HG02981 (cell line): ENCODE data around the gene CZIB.

ENCODE experiments used
- ATAC-seq: cut with Tn5 transposase; IDR thresholded peaks from one replicate; pipeline ENCODE4 v1.9.1; 2021; ENCODE audit warnings: mild to moderate bottlenecking, moderate library complexity; ENCODE audit not compliant: unreplicated experiment

Gene CZIB

DNA sequence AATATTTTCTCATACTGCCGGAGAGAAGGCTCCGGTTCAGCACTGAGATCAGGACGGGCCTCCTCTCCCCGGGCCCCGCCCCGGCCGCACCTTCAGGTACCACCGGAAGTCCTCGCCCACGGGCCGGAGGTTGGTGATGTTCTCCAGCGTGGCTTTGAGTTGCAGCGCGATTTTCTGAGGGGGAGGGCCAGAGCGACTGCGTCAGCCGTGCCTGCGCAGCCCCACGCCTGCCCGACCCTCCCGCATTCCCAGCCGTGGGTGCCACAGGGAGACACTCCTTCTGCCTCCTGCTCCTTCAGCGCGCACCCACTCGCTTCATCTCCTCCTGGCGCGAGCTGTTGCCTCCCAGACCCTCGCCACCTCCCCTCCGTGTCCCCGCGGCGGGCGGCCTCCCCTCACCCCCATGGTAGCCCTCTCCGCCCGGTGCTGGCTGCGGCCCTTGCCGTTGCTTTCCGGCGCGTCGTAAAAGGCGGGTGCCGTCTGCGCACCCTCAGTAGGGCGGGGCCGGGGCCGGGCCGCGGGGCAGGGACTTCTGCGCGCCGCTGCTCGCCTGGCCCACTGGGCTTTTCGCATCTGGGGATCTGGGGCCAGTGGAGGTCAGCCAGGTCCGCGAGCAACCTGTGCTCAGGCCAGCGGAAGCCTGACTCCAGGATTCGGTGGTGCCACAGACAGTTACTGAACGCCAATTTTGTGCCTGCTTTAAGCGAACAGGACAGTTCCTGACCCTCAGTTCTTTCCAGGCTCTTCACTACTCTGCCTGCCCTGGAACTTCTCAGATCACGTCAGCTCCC, at the start of gene CZIB:
CZIB (minus strand) TSS at position 464 of the 791 bp plus-strand sequence; CDS start at position 405, 59 bp downstream.
- peak; percentile 92 for ATAC-seq

DNA sequence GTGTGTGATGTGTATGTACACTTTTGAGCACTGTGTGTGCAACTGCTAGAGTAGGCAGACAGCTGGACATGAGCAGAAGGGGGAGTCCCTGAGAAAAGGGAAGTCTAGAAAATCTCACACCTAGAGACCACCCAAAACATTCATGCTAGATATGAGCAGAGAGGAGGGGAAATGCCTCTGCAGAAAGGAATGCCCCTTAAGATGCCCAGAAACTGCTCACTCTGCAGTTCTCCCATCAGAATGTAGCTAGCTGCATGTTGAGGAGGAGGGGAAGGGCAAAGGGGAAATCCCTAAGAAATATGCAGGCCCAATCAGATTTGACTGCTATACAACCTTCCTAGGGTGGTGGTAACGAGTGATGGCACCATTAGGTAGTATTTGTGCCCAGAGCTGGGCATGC, 49.7 kb upstream of the CZIB start:
- ATAC-seq: no peak

DNA sequence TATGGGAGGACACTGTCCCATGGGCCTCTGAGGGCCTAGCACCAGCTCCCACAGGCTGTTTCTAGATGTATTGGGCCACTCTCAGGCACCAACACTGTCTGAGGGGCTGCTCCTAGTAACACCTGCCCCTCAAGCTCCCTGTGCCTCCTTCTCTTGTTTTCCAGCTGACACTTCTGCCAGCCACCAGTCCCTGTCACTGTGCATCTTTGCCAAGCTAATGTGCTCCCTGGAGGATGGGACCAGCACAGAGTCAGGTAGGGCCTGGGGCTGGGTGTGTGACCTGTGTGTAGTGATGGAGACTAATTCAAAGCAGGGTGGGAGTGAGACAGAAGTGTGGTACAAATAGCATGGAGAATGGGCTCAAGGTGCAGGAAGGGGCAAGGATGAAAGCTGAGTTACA, 47.3 kb upstream of the CZIB start:
- no peak for ATAC-seq

DNA sequence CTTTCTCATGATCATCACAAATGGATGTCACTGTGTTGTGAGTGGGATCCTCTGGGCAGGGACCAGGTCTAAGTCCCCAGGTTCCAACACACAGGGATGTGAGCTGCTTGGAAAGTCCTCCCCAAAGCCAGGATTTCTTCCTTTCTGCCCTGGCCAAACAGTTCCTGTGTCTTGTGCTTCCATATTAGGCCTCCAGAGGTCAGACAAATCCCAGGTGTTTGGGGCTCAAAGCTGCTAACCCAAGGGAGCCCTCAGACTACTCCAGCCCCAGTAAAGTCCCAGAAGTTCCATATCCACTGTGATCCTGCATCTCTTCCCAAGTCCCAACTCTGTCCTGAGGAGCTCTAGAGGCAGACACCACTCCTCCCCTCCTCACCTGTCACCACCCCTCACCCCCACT, 45.6 kb upstream of the CZIB start:
- no peak for ATAC-seq

DNA sequence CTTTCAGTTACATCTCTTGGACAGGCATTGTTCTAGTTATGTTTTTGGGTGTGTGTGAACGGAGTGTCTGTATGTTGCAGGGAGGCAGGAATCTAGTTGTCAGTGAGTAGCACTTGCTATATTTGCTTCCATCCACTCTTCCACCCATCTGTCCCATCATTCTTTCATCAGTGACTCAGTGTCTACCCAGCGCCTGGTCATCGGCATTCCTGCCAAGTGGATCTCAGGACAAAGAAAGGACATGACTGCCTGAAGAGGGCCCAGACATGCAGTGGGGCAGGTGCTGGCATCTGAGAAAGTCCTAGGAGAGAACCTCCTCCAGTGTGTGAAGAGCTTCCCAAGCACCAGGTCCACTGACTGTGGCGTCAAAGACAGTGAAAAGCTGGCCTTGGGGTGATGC, 45.1 kb upstream of the CZIB start:
- ATAC-seq: no peak

DNA sequence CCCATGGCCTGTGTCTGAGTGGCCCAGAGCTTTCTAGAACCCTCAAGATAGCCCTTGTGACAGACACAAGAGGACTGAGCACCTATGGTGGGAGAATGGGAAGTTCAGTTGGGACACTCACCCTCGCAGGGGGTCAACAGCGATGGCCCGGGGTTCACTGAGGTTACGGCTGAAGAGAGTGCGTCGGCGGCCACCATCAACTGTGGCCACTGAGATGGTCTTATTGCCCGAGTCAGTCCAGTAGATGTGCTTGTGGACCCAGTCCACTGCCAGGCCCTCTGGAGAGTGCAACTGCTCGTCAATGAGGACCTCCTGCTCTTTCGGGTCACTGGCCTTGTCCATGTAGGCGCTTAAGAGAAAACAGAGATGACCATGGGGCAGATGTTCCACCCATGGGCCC, 43.6 kb upstream of the CZIB start:
- ATAC-seq: no peak

DNA sequence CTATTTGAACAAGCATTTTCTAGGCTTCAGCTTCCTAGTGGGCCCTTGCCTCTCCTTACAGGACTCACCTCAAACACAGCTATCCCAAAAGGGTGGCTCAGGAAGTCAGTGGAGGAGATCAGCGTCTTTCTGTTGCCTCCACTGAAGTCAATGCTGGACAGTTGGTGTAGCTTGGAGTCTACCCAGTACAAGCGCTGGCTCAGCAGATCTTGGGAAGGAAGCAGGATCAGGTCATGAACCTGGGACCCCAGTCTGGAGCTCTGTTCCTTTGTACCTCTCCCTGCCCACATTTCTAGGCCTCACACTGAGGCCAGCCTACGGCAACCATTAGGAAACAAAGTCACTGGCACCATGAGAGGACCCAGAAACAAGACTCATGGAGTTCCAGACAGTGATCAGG, 41.6 kb upstream of the CZIB start:
- no peak for ATAC-seq

DNA sequence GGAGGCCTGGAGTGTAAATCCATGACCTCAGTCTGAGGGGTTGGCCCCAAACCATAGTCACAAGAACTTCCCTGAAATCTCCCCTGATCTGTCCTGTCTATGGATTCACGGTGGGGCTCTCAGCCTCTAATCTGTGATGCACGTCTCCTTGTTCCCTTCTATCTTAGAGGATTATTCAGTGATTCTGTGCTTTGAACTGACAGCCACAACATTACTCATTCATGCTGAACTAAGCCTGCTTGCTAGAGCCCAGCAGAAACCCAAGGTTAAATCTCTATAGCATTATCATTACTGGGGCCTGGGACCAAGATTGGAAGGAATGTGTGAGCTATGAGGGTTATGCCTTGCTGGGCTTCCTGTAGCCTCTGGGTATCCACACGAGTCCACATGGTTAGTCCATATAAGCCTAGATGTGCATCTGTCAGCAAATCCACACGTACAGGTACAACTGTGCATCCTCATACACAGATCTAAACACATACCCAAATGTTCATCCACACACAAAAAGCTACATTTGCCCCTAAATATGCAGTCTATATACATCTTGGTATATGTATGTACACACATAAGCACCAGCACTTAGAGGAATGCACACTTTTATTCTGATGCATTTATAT, 40.3 kb upstream of the CZIB start:
- no peak for ATAC-seq

DNA sequence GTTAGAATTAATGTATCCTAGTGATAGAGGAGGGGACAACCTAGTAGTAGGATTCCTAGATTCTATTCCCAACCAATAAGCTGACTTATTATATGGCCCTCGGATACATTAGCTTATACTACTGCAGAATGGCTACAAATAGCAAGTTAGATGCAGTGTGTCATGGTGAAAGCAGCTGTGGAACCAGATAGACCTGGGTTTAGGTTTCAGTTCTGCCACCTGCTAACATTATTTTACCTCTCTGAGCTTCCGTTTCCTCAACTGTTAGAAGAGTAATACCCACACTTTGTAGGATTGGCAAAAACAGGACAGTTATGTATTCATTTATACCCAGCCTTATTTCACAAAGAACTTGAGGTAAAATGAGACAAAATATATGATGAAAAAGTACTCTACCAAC, 39.5 kb upstream of the CZIB start:
- ATAC-seq: peak; percentile 76

DNA sequence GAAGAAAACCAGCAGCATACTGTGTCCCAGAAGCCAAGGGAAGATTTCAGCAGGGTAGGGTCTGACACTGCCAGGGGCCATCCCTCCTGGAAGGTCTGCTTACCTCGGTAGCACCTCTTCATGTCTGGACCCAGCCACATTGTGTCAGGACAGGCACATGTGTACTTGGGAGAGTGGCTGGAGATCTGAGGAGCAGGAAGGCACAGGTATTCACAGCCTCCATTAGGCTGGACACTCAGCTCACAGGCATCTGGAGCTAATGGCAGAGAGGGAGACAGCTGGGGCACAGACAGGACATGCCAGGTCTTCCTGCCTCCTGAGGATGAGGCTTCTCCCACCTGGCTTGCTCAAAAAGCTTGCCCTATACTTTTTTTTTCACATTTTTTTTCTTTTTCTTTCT, 37.8 kb upstream of the CZIB start:
- no peak for ATAC-seq

DNA sequence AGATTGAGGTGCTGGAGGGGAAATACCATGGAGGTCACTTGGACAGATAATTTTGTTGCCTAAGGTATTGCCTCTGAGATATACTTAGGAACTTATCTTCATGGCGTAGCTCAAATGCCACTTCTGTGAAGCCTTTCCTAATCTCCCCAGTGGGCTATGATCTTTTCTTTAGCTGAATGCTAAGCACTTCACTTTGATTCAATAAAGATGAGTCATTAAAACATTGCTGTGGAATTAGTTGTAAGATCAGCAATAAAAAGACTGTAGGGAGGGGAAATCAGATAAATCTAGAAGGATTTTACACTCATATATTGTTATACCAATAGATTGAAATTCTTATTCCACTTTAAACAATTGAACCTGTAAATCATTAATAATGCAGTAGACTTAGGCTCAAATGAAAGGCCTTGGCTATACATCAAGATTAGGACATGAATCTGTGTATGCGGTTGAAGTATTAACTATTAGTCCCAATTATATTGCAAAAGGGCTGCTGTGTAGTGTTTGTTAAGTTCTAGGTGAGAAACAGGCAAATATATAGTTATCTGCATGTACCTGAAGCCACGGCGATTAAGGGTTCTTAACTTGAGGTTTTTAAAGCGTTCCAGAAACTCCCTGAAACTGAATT, 37.1 kb upstream of the CZIB start:
- ATAC-seq: no peak

DNA sequence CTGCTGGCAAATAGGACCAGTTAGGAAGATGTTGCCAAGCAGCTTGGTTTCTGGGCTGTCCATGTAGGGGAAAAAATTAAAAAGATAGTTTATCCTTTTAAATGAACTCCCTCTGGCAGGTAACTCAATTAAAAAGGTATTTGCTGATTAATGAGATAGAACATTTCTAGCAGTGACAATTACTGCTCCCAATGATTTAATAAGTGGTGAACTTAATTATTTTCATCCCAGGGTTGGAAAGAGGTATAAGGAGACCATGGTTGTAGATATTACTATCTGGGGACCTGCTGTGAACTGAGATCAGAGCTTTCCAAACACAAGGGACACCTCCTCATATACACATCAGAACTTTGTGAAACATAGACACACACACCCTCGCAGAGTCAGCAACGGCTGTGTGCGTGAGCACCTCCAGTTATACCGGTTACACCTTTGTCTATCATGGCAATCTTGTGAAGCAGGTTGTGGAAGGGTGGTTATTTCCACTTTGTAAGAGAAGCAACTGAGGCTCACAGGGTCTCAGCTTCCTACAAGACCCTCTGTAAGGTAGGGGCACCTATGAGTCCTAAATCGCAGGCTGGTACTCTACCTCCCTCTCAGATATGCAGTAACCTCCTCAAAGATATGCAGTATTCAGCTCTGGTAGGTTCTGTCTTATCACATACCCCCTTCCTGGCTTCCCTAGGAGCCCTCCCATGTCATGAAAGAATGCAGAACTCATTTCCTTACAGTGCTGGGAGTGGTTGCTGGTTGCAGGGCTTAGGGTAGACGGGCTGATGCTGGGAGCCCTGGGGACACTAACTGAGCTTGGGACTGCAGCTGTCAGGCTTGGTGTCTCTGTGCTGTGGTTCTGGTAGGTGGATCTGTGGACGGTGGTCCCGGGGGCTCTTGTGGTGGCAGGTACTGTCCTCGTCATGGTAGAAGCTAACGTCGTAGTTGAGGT, 36.3 kb upstream of the CZIB start:
- no peak for ATAC-seq

DNA sequence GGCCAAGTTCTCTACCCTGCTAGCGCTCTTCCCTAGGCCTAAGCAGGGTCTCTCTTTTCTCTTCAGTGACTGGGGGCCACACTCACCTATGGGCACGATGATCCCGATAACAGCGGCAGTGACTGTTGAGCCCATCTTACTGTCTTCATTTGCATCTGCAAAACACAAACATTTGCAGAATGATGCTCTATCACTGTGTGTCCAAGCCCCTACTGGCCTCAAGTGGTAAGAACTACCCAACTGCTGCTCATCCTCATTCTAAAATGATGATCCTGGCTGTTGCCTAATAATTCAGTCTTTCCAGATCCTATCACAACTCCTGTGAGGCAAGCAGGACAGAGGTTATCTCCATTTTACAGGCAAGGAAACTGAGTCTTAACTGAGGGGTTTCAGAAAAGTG, 34.6 kb upstream of the CZIB start:
- ATAC-seq: no peak

DNA sequence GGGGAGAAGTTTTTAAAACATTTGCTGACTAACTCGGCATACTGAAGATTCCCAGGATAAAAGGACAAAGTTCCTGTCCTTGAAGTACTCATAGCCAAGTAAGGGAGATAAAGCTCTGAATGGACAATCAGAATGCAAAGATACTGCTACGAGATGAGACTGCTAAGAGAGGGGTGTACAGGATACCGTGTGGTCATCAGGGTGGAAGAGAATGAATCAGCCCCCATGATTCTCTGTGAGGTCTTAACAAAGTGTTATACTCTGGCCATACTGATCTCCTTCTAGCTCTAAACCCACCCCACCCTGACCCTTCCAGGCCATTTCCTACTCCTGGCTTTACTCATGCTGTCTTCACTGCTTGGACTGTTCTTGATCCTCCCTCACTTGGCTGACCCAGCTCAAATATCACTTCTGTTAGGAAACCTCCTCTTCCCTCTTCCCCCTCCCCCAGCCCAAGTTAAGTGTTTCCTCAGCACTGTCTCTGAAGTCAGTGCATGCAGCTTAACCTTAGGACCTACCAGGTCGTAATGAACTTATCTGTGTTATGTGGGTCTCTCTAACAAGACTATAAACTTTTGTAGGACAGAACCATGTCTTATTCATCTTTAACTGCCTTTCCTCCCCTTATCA, 33.7 kb upstream of the CZIB start:
- ATAC-seq: no peak

DNA sequence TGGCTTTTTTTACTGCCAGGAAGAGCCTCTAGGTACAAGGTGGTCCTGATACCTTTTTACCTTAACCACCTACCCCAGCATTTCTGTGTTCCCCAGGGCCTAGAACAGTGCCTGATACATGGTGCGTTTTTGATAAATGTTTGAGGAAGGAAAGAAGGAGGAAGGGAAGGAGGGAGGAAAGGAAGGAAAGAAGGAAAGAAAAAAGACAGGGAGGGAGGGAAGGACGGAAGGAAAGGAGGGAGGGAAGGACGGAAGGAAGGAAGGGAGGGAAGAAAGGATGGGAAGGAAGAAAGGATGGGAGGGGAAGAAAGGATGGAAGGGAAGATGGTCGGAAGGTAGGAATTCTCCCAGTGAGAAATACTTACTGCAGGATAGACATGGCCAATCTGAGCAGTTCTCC, 29.9 kb upstream of the CZIB start:
- no peak for ATAC-seq

DNA sequence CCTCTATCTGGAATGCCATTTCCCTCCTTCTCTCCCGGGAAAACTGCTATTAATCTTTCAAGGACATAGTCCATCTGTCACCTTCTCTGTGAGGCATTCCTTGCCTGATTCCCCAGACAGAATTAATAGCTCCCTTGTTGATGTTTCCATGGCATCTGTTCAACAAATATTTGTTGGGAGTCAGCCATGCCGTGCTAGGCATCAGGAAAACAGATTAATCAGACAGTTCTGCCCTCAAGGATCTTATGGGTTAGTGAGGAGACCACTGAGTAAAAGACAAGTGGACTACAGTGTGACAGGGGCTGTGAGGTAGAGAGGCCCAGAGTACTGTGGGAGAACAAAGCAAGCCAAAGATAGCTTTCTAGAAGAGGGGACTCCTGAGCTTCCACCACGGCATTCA, 29.3 kb upstream of the CZIB start:
- no peak for ATAC-seq

DNA sequence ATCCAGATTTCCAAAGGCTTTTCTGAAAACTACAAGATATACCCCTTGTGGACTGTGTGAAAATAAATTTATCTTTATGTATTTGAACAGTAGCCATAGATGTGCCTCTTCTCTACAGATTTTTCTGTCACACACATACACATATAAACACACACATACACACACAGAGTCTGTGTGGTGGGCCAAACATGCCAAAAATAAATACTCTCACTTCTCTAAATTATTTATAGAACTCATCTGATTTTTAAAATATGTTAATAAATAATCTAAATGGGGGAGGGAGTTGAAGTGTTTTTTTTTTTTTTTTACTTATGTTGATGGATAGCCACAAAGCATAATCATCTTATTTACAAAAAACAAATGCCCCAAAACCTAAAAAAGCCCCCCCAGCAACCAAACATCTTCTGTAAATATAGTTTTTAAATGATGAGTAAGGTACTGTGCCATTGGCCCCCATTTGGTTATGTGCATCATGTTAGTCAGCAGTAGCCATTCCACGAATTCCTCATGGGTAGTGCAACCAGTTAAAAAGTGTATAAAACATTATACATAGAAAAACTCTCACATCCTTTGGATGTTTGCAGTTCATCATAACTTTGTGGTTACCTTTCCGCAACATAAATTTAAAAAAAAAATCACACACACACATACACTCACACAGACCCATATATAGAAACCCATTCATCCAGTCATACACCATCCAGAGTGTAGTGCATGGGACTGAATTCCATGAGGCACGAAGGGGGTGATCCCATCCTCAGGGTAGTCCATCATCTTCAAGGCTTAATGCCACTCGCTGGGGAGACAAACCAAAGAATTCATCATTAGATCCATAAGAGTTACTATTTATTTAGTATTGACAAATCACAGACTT, 26.1 kb upstream of the CZIB start:
- ATAC-seq: no peak

DNA sequence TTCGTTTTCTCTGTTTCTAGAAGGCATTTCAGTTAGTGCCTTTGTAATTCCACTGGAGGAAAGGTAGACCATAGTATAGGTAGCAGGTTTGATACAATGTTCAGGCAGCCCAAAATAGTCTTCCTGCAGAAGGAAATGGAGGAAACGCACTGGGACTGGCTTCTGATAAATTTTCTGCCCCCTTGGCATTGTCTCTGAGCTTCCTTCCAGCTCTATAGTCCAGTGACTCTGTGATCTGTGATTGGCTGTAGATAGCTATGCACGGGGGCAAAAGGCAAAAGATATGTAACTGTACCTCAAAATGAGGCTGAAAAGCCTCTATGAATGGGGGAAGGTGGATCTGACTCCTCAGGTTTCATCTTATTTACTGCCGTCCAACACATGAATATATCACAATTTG, 23.7 kb upstream of the CZIB start:
- no peak for ATAC-seq

DNA sequence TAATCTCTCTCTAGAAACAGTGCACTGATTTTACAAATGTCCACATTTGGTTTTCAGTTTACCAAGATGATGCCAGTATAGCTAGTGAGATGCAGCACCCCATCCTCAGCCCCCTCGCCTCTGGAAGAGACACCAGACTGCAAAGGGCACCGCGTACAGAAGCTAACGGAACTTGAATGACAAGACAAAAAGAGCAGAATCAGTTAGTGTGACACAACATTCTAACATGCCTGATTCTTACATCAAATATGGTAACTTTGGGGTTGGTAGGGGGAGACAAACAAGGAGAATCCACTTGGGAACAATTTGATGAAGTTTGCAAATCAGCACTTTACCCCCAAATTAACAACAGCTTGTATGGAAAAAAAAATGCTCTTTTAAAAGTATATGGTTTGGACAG, 21.9 kb upstream of the CZIB start:
- no peak for ATAC-seq

DNA sequence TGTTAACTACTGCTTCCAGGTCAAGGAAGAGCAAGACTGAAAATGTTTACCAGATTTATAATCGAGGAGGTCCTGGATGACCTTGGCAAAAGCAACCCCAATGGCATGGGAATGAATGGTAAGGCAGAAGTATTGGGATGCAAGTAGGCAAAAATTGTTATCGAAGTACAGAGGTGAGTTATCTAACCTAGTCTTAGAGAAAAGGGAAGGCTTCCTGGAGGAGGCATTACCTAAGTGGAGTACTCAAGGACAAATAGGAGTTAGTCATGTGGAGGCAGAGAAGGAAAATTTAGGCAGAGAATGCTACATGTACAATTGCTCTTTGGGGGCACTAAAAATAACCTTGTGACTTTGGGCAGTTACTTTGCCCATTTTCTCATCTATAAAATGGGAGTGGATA, 21.4 kb upstream of the CZIB start:
- ATAC-seq: no peak
